ENCODE measurements around the gene NCAPH2.
"Not testable (repeated sequence)": the region's sequence is repeated elsewhere in the genome, so short reads cannot be mapped to it uniquely, and the experiment has no call there.

DNA sequence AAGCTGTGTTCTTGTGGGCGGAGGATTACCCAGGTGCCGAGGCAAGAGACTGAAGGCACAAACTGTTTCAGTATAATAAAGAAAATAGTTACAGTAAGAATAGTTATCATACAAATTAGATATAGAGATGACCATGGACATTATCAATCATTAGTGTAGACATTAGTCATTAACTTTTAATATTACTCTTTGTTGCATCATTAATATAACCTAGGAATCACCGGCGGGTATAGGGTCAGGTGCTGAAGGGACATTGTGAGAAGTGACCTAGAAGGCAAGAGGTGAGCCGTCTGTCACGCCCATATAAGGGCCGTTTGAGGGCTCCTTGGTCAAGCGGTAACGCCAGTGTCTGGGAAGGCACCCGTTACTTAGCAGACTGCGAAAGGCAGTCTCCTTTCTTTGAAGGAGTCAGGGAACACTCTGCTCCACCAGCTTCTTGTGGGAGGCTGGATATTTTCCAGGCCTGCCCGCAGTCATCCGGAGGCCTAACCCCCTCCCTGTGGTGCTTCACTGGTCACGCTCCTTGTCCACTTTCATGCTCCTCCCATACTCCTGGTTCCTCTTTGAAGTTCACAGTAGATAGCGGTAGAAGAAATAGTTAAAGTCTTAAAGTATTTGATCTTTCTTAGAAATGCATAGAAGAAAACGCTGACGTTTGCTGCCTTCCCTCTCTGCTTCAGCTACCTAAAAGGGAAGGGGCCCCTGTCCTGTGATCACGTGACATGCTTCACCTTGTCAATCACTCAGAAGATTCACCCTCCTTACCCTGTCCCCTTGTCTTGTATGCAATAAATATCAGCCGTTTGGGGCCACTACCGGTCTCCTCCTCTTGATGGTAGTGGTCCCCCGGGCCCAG lies 26.1 kb downstream of the NCAPH2 start:
- TF ChIP-seq EZH2 (IDR thresholded peaks at IDR 0.05); POLR2AphosphoS5 (IDR thresholded peaks at IDR 0.05; ENCODE audit: borderline replicate concordance, low read depth, low read length): not testable (repeated sequence)

All from SK-N-MC (cell line).